Skeletal muscle tissue (tissue), 4 donors: Measurements from ENCODE around the gene TSFM. TPM values are rescaled to one million over a fixed set of nuclear protein-coding genes. Genes with fewer than 3 reads are reported as not detected.
A peak's percentile ranks its signal among the peaks of the same experiment; 100 is the strongest.

Source experiments
- H3K27ac ChIP-seq: one replicate; pipeline ENCODE4 v1.7.0; 2013; ENCODE audit warnings: mild to moderate bottlenecking, low read depth, low read length, inconsistent platforms
- H3K27me3 ChIP-seq, 3 donors: one replicate each; pipeline ENCODE4 v1.7.0; 2013; ENCODE audit warnings: low read length in 3 of 3; ENCODE audit not compliant: control insufficient read depth in 3 of 3, insufficient read depth in 3 of 3
- H3K36me3 ChIP-seq, 3 donors: one replicate each; pipeline ENCODE4 v1.7.0; 2013; ENCODE audit warnings: low read length in 3 of 3; ENCODE audit not compliant: control insufficient read depth in 3 of 3, insufficient read depth in 3 of 3
- H3K4me1 ChIP-seq, 3 donors: one replicate each; pipeline ENCODE4 v1.7.0; 2013; ENCODE audit warnings: low read length in 3 of 3, mild to moderate bottlenecking in 3 of 3; ENCODE audit not compliant: control insufficient read depth in 3 of 3, insufficient read depth in 3 of 3
- H3K4me3 ChIP-seq, 3 donors: one replicate each; pipeline ENCODE4 v1.7.0; 2013; ENCODE audit warnings: low read length in 3 of 3
- H3K9ac ChIP-seq, 3 donors: one replicate each; pipeline ENCODE4 v1.7.0; 2013; ENCODE audit warnings: low read length in 3 of 3, mild to moderate bottlenecking in 3 of 3, moderate library complexity in 2 of 3, low read depth in 1 of 3
- H3K9me3 ChIP-seq, 3 donors: one replicate each; pipeline ENCODE4 v1.7.0; 2013; ENCODE audit warnings: low read length in 3 of 3; ENCODE audit not compliant: control insufficient read depth in 3 of 3
- total RNA-seq: library from RNA; depleted of rRNA; stranded (reverse); fragments of >200 nt; gene quantifications from one replicate; pipeline ENCODE4 v1.2.3, GENCODE V29; 2014
- donor health status: Osteomylitis.

TSFM gene
- total RNA-seq, 1 donor from 2014 or later: 17.2 TPM

- no peak overlapping the region for H3K27ac ChIP-seq
- no peaks in the 10 kb centered on the region for H3K9me3 ChIP-seq
- H3K4me3 ChIP-seq: no peak overlapping the region
- no peaks in the 10 kb centered on the region for H3K27me3 ChIP-seq
- peaks cover 64 to 69% (median 66%) of the 10 kb centered on the region in 3 donors for H3K4me1 ChIP-seq
- H3K36me3 ChIP-seq: peaks cover 53 to 56% (median 55%) of the 10 kb centered on the region in 3 donors
- H3K9ac ChIP-seq: peak overlapping the region in 2 of 3 donors; percentile 7 to 54
Measured at GRCh38 chr12:57829025-57829777, 46.6 kb downstream of the TSFM start.

GRCh38 chr12:57830393-57830792, 47.8 kb downstream of the TSFM start:
- H3K9ac ChIP-seq: no peak overlapping the region
- no peak overlapping the region for H3K4me3 ChIP-seq
- peaks cover 41 to 45% (median 43%) of the 10 kb centered on the region in 3 donors for H3K36me3 ChIP-seq
- peak overlapping the region; percentile 57 for H3K27ac ChIP-seq
- no peaks in the 10 kb centered on the region for H3K27me3 ChIP-seq
- no peaks in the 10 kb centered on the region for H3K9me3 ChIP-seq
- peaks cover 75 to 80% (median 77%) of the 10 kb centered on the region in 3 donors for H3K4me1 ChIP-seq

- peak overlapping the region; percentile 21 for H3K27ac ChIP-seq
- no peaks in the 10 kb centered on the region for H3K27me3 ChIP-seq
- peak overlapping the region; percentile 1 to 58 (median 38) for H3K4me3 ChIP-seq
- peak overlapping the region in 2 of 3 donors; percentile 28 to 68 for H3K9ac ChIP-seq
- peaks cover 16 to 19% (median 18%) of the 10 kb centered on the region in 3 donors for H3K36me3 ChIP-seq
- H3K4me1 ChIP-seq: peaks cover 87 to 90% (median 90%) of the 10 kb centered on the region in 3 donors
- no peaks in the 10 kb centered on the region for H3K9me3 ChIP-seq
Measured at GRCh38 chr12:57832966-57833365, 50.4 kb downstream of the TSFM start.

GRCh38 chr12:57833672-57834071, 51.1 kb downstream of the TSFM start:
- Histone ChIP-seq H3K9me3 (no peaks in the 10 kb centered on the region), H3K4me1 (peaks cover 95 to 96% (median 96%) of the 10 kb centered on the region in 3 donors), H3K27me3 (no peaks in the 10 kb centered on the region), H3K9ac (peak overlapping the region in 2 of 3 donors; percentile 23 to 70), H3K4me3 (peak overlapping the region; percentile 6 to 58 (median 38)), H3K36me3 (peaks cover 11 to 13% (median 12%) of the 10 kb centered on the region in 3 donors), H3K27ac (peak overlapping the region; percentile 21)

- no peaks in the 10 kb centered on the region for H3K27me3 ChIP-seq
- peak overlapping the region; percentile 13 to 52 (median 38) for H3K4me3 ChIP-seq
- H3K4me1 ChIP-seq: peaks cover 95 to 96% (median 96%) of the 10 kb centered on the region in 3 donors
Measured at GRCh38 chr12:57834086-57834876, 51.7 kb downstream of the TSFM start.

GRCh38 chr12:57835366-57836288, 53.0 kb downstream of the TSFM start:
- Histone ChIP-seq H3K36me3 (peaks cover 0 to 3% (median 1%) of the 10 kb centered on the region in 3 donors), H3K27me3 (no peaks in the 10 kb centered on the region), H3K9me3 (no peaks in the 10 kb centered on the region), H3K9ac (peak overlapping the region in 1 of 3 donors; percentile 68), H3K4me1 (peaks cover 95 to 96% (median 96%) of the 10 kb centered on the region in 3 donors), H3K27ac (peak overlapping the region; percentile 22), H3K4me3 (peak overlapping the region; percentile 35 to 63 (median 42))

More at GRCh38 chr12:57834086-57834876, 51.7 kb downstream of the TSFM start:
- peak overlapping the region; percentile 27 to 70 (median 63) for H3K9ac ChIP-seq
- H3K9me3 ChIP-seq: no peaks in the 10 kb centered on the region
- peaks cover 6% of the 10 kb centered on the region in 3 donors for H3K36me3 ChIP-seq
- H3K27ac ChIP-seq: peak overlapping the region; percentile 21

- Histone ChIP-seq H3K27ac (peak overlapping the region; percentile 23), H3K36me3 (peaks cover 0 to 4% (median 3%) of the 10 kb centered on the region in 3 donors), H3K4me3 (peak overlapping the region; percentile 35 to 65 (median 63)), H3K27me3 (no peaks in the 10 kb centered on the region), H3K9me3 (no peaks in the 10 kb centered on the region), H3K9ac (peak overlapping the region in 2 of 3 donors; percentile 14 to 60), H3K4me1 (peaks cover 95 to 96% (median 96%) of the 10 kb centered on the region in 3 donors)
Measured at GRCh38 chr12:57836442-57837375, 54.1 kb downstream of the TSFM start.

- peak overlapping the region; percentile 72 for H3K27ac ChIP-seq
- H3K36me3 ChIP-seq: peaks cover 0 to 2% (median 0%) of the 10 kb centered on the region in 3 donors
- peak overlapping the region in 2 of 3 donors; percentile 36 to 58 for H3K9ac ChIP-seq
- H3K4me1 ChIP-seq: peaks cover 96 to 97% (median 96%) of the 10 kb centered on the region in 3 donors
- peak overlapping the region; percentile 31 to 63 (median 54) for H3K4me3 ChIP-seq
- H3K9me3 ChIP-seq: no peaks in the 10 kb centered on the region
- no peaks in the 10 kb centered on the region for H3K27me3 ChIP-seq
Measured at GRCh38 chr12:57837864-57838562, 55.4 kb downstream of the TSFM start.
